HEK293 (cell line): ENCODE measurements around the gene SP8.

Experiments used
- PRDM1 ChIP-seq: fragments of 450-650 bp; formaldehyde crosslinking; IDR thresholded peaks from 2 replicates; pipeline ENCODE4; 2016; ENCODE audit warnings: missing biosample characterization, missing genetic modification characterization
- ZNF23 ChIP-seq: fragments of 450-650 bp; formaldehyde crosslinking; IDR thresholded peaks from 2 replicates; pipeline ENCODE4 v1.5.1; 2016; ENCODE audit warnings: missing biosample characterization, missing genetic modification characterization, borderline replicate concordance
- ZNF24 ChIP-seq: fragments of 450-650 bp; formaldehyde crosslinking; IDR thresholded peaks from 2 replicates; pipeline ENCODE4 v1.5.1; 2016; ENCODE audit warnings: missing biosample characterization, missing genetic modification characterization
- ZNF292 ChIP-seq: fragments of 450-650 bp; formaldehyde crosslinking; IDR thresholded peaks from 2 replicates; pipeline ENCODE4 v1.5.1; 2016; ENCODE audit warnings: low read depth, missing biosample characterization, missing genetic modification characterization, borderline replicate concordance
- ZNF514 ChIP-seq: fragments of 450-650 bp; formaldehyde crosslinking; IDR thresholded peaks from 2 replicates; pipeline ENCODE4 v1.5.1; 2016; ENCODE audit warnings: missing biosample characterization, missing genetic modification characterization
- TF ChIP-seq, protein P1 (sequence below): sonication (generic); formaldehyde crosslinking; IDR thresholded peaks from 2 replicates; pipeline ENCODE4 v1.8.1; 2022; ENCODE audit warnings: mild to moderate bottlenecking, moderate library complexity, missing genetic modification reagents
- TF ChIP-seq, protein P2 (sequence below): fragments of 450-650 bp; formaldehyde crosslinking; IDR thresholded peaks from 2 replicates; pipeline ENCODE4 v1.5.1; 2016; ENCODE audit warnings: missing biosample characterization, missing genetic modification characterization
- TF ChIP-seq, protein P3 (sequence below): fragments of 450-650 bp; formaldehyde crosslinking; IDR thresholded peaks from 2 replicates; pipeline ENCODE4 v1.5.1; 2016; ENCODE audit warnings: missing biosample characterization, missing genetic modification characterization
- TF ChIP-seq, protein P4 (sequence below): fragments of 450-650 bp; formaldehyde crosslinking; IDR thresholded peaks from 2 replicates; pipeline ENCODE4 v1.5.1; 2016; ENCODE audit warnings: missing biosample characterization, missing genetic modification characterization
- TF ChIP-seq, protein P5 (sequence below): fragments of 450-650 bp; formaldehyde crosslinking; IDR thresholded peaks from 2 replicates; pipeline ENCODE4 v1.5.1; 2017; ENCODE audit warnings: missing biosample characterization, missing genetic modification characterization
- TF ChIP-seq, protein P6 (sequence below): fragments of 450-650 bp; formaldehyde crosslinking; IDR thresholded peaks from 2 replicates; pipeline ENCODE4 v1.5.1; 2017; ENCODE audit warnings: missing biosample characterization, mild to moderate bottlenecking, missing genetic modification characterization, moderate library complexity

DNA sequence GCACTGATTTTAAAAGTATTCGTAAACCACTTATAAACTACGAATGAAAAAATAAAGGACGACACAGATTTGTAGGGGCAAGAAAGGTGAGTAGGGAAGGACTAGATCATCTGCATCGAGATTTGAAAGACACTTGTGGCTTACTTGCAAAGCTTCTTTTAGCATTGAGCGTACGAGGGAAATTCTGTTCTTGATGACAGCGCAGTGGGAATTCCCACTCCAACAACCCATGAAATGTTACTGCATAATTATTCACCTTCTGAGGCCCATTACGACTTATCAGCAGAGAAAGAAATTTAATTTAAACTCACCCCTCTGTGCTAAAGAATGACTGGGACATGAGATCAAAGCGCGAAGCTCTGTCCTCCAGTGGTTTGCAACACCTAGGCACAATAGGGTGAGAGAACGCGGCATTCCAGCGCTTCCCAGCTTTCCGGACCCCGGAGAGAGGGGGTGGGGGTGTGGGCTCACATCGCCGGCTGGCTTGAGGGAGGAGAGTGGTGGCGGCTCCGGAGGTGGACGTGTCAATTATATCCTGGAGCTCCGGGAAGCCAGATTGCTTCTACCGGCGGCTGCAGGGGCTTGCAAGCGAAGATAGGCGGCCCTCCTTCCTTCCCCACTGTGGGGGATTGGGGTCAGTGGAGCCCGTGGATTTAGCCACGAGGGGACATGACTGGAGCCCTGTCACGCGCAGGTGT lies 10.3 kb downstream of the SP8 start:
- TF ChIP-seq ZNF24 (tag by site-specific recombination) (no peak), ZNF292 (no peak), ZNF23 (tag by site-specific recombination) (no peak), ZNF514 (tag by site-specific recombination) (no peak), PRDM1 (tag by site-specific recombination) (no peak)
- TF ChIP-seq, protein P1, sequence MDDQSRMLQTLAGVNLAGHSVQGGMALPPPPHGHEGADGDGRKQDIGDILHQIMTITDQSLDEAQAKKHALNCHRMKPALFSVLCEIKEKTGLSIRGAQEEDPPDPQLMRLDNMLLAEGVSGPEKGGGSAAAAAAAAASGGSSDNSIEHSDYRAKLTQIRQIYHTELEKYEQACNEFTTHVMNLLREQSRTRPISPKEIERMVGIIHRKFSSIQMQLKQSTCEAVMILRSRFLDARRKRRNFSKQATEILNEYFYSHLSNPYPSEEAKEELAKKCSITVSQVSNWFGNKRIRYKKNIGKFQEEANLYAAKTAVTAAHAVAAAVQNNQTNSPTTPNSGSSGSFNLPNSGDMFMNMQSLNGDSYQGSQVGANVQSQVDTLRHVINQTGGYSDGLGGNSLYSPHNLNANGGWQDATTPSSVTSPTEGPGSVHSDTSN (CRISPR knock-in tag), result no peak
- TF ChIP-seq, protein P2, sequence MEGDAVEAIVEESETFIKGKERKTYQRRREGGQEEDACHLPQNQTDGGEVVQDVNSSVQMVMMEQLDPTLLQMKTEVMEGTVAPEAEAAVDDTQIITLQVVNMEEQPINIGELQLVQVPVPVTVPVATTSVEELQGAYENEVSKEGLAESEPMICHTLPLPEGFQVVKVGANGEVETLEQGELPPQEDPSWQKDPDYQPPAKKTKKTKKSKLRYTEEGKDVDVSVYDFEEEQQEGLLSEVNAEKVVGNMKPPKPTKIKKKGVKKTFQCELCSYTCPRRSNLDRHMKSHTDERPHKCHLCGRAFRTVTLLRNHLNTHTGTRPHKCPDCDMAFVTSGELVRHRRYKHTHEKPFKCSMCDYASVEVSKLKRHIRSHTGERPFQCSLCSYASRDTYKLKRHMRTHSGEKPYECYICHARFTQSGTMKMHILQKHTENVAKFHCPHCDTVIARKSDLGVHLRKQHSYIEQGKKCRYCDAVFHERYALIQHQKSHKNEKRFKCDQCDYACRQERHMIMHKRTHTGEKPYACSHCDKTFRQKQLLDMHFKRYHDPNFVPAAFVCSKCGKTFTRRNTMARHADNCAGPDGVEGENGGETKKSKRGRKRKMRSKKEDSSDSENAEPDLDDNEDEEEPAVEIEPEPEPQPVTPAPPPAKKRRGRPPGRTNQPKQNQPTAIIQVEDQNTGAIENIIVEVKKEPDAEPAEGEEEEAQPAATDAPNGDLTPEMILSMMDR (tag by site-specific recombination), result no peak
- TF ChIP-seq, protein P3, sequence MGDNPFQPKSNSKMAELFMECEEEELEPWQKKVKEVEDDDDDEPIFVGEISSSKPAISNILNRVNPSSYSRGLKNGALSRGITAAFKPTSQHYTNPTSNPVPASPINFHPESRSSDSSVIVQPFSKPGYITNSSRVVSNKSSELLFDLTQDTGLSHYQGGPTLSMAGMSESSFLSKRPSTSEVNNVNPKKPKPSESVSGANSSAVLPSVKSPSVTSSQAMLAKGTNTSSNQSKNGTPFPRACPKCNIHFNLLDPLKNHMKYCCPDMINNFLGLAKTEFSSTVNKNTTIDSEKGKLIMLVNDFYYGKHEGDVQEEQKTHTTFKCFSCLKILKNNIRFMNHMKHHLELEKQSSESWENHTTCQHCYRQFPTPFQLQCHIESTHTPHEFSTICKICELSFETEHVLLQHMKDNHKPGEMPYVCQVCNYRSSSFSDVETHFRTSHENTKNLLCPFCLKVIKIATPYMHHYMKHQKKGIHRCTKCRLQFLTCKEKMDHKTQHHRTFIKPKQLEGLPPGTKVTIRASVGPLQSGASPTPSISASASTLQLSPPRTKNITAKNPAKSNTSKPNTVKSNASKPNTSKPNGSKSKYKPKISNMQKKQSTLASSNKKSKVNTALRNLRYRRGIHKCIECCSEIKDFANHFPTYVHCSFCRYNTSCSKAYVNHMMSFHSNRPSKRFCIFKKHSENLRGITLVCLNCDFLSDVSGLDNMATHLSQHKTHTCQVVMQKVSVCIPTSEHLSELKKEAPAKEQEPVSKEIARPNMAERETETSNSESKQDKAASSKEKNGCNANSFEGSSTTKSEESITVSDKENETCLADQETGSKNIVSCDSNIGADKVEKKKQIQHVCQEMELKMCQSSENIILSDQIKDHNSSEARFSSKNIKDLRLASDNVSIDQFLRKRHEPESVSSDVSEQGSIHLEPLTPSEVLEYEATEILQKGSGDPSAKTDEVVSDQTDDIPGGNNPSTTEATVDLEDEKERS, result no peak
- TF ChIP-seq, protein P4, sequence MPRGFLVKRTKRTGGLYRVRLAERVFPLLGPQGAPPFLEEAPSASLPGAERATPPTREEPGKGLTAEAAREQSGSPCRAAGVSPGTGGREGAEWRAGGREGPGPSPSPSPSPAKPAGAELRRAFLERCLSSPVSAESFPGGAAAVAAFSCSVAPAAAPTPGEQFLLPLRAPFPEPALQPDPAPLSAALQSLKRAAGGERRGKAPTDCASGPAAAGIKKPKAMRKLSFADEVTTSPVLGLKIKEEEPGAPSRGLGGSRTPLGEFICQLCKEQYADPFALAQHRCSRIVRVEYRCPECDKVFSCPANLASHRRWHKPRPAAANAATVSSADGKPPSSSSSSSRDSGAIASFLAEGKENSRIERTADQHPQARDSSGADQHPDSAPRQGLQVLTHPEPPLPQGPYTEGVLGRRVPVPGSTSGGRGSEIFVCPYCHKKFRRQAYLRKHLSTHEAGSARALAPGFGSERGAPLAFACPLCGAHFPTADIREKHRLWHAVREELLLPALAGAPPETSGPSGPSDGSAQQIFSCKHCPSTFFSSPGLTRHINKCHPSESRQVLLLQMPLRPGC (tag by site-specific recombination), result no peak
- TF ChIP-seq, protein P5, sequence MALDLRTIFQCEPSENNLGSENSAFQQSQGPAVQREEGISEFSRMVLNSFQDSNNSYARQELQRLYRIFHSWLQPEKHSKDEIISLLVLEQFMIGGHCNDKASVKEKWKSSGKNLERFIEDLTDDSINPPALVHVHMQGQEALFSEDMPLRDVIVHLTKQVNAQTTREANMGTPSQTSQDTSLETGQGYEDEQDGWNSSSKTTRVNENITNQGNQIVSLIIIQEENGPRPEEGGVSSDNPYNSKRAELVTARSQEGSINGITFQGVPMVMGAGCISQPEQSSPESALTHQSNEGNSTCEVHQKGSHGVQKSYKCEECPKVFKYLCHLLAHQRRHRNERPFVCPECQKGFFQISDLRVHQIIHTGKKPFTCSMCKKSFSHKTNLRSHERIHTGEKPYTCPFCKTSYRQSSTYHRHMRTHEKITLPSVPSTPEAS (tag by site-specific recombination), result no peak
- TF ChIP-seq, protein P6, sequence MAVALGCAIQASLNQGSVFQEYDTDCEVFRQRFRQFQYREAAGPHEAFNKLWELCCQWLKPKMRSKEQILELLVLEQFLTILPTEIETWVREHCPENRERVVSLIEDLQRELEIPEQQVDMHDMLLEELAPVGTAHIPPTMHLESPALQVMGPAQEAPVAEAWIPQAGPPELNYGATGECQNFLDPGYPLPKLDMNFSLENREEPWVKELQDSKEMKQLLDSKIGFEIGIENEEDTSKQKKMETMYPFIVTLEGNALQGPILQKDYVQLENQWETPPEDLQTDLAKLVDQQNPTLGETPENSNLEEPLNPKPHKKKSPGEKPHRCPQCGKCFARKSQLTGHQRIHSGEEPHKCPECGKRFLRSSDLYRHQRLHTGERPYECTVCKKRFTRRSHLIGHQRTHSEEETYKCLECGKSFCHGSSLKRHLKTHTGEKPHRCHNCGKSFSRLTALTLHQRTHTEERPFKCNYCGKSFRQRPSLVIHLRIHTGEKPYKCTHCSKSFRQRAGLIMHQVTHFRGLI (tag by site-specific recombination), result no peak
